Stomach (tissue), 4 donors: ENCODE results near the gene HSD17B2.

Experiments used
- POLR2A ChIP-seq, 4 donors: fragments of 450-650 bp; IDR thresholded peaks; one replicate each; pipeline ENCODE4 v1.6.1; 2016; ENCODE audit warnings: antibody characterized with exemption in 4 of 4, control low read depth in 2 of 4, mild to moderate bottlenecking in 1 of 4, moderate library complexity in 1 of 4
- POLR2AphosphoS5 ChIP-seq, 3 donors: sonication (generic); formaldehyde crosslinking; IDR thresholded peaks; one replicate each; pipeline ENCODE4 v1.6.1; 2016; ENCODE audit warnings: antibody characterized with exemption in 3 of 3
- TF ChIP-seq, protein P1 (sequence below), 7 experiments: fragments of 450-650 bp in 4 of 7; fragments of 200-600 bp in 3 of 7; sonication (generic) in 3 of 7; IDR thresholded peaks; one replicate each; pipeline ENCODE4 v1.5.1; 2016 to 2019; ENCODE audit warnings: antibody characterized with exemption in 7 of 7, control low read depth in 2 of 7, mild to moderate bottlenecking in 1 of 7

GRCh38 chr16:82044585-82044911, 9.5 kb downstream of the HSD17B2 start:
- TF ChIP-seq, protein P1, sequence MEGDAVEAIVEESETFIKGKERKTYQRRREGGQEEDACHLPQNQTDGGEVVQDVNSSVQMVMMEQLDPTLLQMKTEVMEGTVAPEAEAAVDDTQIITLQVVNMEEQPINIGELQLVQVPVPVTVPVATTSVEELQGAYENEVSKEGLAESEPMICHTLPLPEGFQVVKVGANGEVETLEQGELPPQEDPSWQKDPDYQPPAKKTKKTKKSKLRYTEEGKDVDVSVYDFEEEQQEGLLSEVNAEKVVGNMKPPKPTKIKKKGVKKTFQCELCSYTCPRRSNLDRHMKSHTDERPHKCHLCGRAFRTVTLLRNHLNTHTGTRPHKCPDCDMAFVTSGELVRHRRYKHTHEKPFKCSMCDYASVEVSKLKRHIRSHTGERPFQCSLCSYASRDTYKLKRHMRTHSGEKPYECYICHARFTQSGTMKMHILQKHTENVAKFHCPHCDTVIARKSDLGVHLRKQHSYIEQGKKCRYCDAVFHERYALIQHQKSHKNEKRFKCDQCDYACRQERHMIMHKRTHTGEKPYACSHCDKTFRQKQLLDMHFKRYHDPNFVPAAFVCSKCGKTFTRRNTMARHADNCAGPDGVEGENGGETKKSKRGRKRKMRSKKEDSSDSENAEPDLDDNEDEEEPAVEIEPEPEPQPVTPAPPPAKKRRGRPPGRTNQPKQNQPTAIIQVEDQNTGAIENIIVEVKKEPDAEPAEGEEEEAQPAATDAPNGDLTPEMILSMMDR (IDR thresholded peaks at IDR 0.05), result no peak
- TF ChIP-seq POLR2AphosphoS5 (IDR thresholded peaks at IDR 0.05), result no peak
- TF ChIP-seq POLR2A (IDR thresholded peaks at IDR 0.05), result no peak
